Measurements from ENCODE around the gene ALS2. TPM values are rescaled to one million over a fixed set of nuclear protein-coding genes. Genes with fewer than 3 reads are reported as not detected.

ALS2 gene
- total RNA-seq, 1 donor from 2014 or later = 11.2 TPM

DNA sequence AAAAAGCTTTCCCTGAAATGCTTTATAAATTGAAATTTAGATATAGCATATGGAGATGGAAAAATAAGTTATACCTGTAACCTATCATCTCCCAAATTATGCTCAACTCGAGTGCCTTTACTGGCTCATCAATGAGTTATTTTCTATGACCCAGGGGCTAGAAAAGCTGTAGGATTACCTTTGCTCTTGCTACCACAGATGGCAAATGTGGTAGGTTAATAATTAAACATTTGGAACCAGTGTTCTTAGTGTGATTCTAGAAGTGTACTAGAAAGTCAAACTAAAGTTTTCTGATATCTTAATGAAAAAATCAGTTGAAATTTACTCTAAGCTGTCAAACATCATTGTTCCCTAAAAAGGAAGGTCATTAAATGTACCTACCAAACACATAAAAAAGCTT, 22.5 kb downstream of the ALS2 start:
- intact Hi-C loops (cut with micrococcal nuclease) = no loop called here

DNA sequence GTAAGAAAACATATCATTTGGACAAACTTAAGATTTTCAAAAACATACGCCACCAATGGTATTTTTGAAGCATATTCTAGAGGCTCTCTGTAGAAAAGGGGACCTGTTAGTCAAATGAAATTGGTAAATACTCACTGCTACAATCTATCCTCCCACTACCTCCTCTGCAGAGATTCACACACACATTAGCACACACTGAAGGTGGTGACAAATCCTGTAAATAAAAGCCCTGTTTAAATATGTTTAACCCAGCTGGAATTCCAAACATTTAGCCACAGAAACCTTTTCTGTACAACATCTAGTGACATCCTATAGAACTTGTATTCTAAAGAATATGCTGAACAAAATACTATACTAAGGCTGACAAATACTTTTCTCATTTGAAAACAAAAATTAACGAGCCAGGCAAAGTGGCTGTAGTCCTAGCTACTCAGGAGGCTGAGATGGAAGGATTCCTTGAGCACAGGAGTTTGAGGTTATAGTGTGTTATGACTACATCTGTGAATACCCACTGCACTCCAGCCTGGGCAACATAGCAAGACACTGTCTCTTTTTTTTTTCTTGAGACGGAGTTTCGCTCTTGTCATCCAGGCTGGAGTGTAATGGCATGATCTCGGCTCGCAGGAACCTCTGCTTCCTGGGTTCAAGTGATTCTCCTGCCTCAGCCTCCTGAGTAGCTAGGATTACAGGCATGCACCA, 25.9 kb downstream of the ALS2 start:
- intact Hi-C loops (cut with micrococcal nuclease) = loop anchor here (5.0 kb wide), 1 partner anchor 422 kb away; no protein-coding TSS in a partner anchor

- intact Hi-C loops (cut with micrococcal nuclease) = loop anchor here (5.0 kb wide), 1 partner anchor 426 kb away; no protein-coding TSS in a partner anchor
Measured at GRCh38 chr2:201751566-201751965, 29.2 kb downstream of the ALS2 start.

DNA sequence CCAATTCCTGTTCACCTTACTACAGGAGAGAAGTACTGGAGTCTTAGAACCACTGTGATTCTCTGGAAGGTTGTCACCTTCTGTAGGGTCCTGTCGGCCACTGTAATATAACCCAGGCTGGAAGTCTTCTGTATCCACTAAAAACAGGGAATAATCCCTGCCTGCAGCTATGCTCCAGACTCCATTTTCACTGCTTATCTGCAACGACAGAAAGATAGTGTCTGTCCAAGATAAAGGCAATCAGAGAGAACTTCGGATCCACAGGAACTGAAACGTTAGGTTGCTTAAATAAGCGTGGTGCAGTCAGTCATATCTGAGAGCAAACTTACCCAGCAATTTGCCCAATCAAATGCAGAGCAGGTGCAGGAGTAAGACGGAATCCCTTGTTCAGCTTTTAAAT, 34.2 kb downstream of the ALS2 start:
- intact Hi-C loops (cut with micrococcal nuclease) = no loop called here

DNA sequence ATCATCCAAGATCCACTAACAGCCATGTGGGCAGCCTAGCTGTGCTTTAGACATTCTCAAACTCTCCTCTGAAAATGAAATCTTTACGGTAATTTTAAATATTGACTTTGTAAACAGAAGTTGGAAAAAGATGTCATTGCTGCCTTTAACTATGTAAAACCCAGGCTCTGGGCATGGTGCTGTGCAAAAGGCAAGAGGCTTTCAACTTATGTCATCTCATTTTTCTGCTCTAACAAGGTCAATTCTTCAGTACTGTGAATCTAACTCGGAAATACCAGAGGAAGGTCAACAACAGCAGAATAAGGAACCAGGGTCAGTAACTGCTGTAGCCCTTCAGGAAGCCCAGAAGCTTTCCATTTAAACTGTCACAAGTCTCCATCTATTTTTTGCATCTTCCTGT, 45.2 kb downstream of the ALS2 start:
- intact Hi-C loops (cut with micrococcal nuclease) = no loop called here

GRCh38 chr2:201734111-201734510, 46.6 kb downstream of the ALS2 start:
- intact Hi-C loops (cut with micrococcal nuclease) = no loop called here

GRCh38 chr2:201733544-201733943, 47.2 kb downstream of the ALS2 start:
- intact Hi-C loops (cut with micrococcal nuclease) = no loop called here

- intact Hi-C loops (cut with micrococcal nuclease) = no loop called here
Measured at GRCh38 chr2:201730651-201731285, 50.0 kb downstream of the ALS2 start.

- intact Hi-C loops (cut with micrococcal nuclease) = no loop called here
Measured at GRCh38 chr2:201715459-201715858, 65.3 kb downstream of the ALS2 start.

DNA sequence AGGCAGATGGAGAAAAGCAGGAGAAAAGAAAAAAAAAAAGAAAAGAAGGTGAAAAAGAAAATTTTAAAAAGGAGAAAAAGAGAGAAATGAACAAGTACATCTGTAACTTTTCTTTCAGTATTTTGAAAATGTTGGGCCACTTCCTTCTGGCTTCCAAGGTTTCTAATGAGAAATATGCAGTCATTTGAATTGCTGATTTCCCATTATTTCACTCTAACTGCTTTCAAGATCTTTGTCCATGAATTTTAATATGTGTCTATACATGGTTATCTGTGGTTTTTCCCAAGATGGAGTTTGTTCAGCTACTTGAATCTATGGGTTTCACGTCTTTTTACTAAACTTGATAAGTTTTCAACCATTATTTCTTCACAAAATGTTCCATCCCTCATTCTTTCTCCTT, 68.0 kb downstream of the ALS2 start:
- intact Hi-C loops (cut with micrococcal nuclease) = no loop called here

GRCh38 chr2:201709747-201710146, 71.0 kb downstream of the ALS2 start:
- intact Hi-C loops (cut with micrococcal nuclease) = no loop called here

DNA sequence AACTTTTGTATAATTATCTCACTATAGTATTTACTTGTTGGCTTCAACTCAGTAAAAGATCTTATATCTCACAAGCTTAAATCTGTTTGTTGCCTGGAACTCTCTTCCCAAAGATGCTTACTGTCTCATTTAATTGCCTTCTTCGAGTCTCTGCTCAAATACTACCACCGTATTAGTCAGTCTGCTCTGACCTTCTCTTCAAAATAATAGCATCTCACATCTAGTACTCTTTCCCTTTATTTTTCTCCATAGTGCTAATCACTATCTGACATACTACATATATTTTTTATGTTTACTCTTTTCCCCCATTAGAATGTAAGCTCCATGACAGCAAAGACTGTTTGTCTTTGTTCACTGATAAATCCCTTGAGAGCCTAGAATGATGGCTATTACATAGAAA, 71.7 kb downstream of the ALS2 start:
- intact Hi-C loops (cut with micrococcal nuclease) = no loop called here

DNA sequence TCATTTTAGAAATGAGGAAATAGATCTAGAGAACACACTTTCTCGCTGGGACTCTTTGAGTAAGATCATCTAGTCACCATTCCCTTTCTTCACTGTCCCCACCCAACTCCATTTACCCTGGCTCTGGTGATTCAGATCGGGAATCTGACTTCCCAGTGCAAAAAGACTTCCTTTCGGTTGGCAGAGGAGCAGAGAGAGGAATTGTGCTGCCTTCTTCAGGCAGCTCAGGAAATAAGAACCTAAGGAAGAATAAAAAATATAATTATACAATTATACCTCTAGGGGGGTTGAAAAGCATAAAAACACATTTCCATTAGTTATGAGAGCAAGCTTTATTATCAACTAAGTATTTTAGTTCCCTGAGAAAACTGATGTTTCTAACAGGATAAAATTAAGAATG, 73.0 kb downstream of the ALS2 start:
- intact Hi-C loops (cut with micrococcal nuclease) = no loop called here

DNA sequence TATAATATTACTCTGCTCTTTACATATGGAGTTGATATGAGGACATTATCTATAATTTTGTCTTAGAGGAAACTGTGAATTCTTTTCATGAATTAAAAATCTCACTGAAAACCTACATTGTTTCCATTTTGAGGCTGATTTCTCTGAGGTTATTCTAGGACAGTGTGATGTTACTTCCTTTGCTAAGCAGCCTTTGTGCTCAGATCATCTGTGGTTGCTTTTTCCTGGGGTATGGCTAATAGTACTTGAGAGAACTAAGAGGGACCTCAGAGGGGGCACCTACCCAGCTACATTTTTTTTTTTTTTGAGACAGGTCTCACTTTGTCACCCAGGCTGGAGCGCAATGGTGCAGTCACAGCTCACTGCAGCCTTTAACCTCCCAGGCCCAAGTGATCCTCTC, 73.6 kb downstream of the ALS2 start:
- intact Hi-C loops (cut with micrococcal nuclease) = no loop called here

- intact Hi-C loops (cut with micrococcal nuclease) = no loop called here
Measured at GRCh38 chr2:201704536-201704935, 76.2 kb downstream of the ALS2 start.

GRCh38 chr2:201701646-201702045, 79.1 kb downstream of the ALS2 start:
- intact Hi-C loops (cut with micrococcal nuclease) = no loop called here

- intact Hi-C loops (cut with micrococcal nuclease) = loop anchor here (10.0 kb wide), 1 partner anchor 475 kb away; no protein-coding TSS in a partner anchor
Measured at GRCh38 chr2:201699416-201699815, 81.3 kb downstream of the ALS2 start.

- intact Hi-C loops (cut with micrococcal nuclease) = loop anchor here (10.0 kb wide), 1 partner anchor 476 kb away; no protein-coding TSS in a partner anchor
Measured at GRCh38 chr2:201698588-201699226, 82.0 kb downstream of the ALS2 start, which contains the start of gene MPP4. Gene MPP4 (minus strand): TSS chr2:201698644. CDS start chr2:201693954, 4,690 bp downstream.

- intact Hi-C loops (cut with micrococcal nuclease) = loop anchor here (10.0 kb wide), 1 partner anchor 477 kb away; no protein-coding TSS in a partner anchor
Measured at GRCh38 chr2:201697899-201698298, 82.8 kb downstream of the ALS2 start.

DNA sequence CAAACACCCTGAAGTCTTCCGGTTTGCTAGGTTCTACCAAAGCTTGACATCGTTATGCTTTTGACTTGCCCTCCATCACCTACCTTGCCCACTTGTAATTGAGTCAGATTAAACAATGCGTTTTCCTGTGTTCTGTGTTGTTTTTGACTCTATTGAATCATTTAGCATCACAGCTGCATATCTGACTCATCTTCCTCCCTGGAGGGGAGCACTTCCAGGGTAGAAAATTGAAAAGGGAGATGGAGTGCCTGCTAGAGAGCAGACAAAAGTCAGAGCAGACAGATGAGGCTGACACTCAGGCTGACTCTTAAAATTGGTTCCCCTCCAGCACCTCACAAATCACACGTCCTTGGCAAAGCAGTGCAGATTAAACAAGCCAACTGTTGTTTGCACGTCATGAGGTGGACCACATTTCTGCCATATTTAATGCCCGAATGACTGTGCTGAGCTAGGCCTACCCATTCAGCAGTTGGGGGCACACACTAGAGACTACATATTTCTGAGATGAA, 84.5 kb downstream of the ALS2 start:
- intact Hi-C loops (cut with micrococcal nuclease) = loop anchor here (10.0 kb wide), 1 partner anchor 479 kb away; no protein-coding TSS in a partner anchor

GRCh38 chr2:201685156-201685555, 95.6 kb downstream of the ALS2 start:
- intact Hi-C loops (cut with micrococcal nuclease) = no loop called here

- intact Hi-C loops (cut with micrococcal nuclease) = no loop called here
Measured at GRCh38 chr2:201680743-201681142, 100.0 kb downstream of the ALS2 start.
